GM10266 (cell line): ENCODE data around the gene UBL7.

Source experiments
- DNase-seq: peaks from one replicate; pipeline ENCODE4 v3.0.0; 2012; ENCODE audit errors: extremely low spot score
- TF ChIP-seq, protein P1 (sequence below): IDR thresholded peaks from 2 replicates; pipeline ENCODE4 v1.5.1; 2012; ENCODE audit warnings: mild to moderate bottlenecking, low read depth; ENCODE audit not compliant: control insufficient read depth, insufficient read depth; ENCODE audit errors: missing control alignments

Gene UBL7

DNA sequence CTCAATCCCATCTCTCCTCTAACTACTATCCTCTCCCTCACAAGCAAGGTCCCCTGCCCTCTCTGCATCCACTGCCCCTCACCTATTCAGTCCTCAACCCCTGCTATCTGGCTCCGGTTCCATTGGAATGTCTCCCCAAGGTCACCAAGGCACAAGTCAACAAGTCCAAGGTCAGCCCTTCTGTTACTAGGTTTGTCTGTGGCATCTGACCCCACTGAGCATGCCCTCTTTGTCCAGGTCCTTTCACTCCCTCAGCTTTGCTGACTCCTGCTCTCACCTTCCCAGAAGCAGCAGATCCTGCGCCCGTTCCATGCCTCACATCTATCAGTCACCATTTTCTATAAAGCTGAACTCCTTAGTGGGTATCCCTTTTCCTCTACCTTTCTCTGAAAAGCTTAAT lies 18.9 kb downstream of the UBL7 start:
- no peak for DNase-seq
- TF ChIP-seq, protein P1, sequence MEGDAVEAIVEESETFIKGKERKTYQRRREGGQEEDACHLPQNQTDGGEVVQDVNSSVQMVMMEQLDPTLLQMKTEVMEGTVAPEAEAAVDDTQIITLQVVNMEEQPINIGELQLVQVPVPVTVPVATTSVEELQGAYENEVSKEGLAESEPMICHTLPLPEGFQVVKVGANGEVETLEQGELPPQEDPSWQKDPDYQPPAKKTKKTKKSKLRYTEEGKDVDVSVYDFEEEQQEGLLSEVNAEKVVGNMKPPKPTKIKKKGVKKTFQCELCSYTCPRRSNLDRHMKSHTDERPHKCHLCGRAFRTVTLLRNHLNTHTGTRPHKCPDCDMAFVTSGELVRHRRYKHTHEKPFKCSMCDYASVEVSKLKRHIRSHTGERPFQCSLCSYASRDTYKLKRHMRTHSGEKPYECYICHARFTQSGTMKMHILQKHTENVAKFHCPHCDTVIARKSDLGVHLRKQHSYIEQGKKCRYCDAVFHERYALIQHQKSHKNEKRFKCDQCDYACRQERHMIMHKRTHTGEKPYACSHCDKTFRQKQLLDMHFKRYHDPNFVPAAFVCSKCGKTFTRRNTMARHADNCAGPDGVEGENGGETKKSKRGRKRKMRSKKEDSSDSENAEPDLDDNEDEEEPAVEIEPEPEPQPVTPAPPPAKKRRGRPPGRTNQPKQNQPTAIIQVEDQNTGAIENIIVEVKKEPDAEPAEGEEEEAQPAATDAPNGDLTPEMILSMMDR, result no peak

- TF ChIP-seq, protein P1, result no peak
- no peak for DNase-seq
Observed at GRCh38 chr15:74441248-74441941, 19.6 kb downstream of the UBL7 start.

DNA sequence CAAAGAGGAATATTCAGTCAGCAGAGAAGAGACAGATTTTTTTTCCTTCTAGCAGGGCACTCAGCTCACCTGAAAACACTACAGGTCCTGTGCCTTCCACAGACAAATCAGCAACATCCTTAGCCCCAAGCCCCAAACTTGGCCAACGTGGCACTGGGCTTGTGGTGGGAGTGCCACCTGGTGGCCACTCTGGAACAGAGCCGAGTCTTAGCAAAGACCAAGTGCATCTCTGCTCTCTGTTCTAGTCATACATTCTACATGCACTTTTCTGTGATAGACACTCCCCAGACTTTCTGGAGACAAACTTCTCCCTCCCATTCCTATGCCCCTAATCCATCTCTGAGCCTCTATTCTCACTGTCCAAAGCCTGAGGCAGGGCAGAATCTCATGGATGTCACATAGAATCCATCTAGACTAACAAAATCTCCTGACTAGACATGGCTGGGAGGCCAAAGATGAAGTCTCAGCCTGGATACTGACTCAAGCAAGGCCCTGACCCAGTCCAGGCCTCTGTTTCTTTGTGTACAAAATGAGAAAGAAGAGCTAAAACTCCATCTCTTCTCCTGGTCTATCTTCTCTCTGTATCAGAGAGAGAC lies 22.1 kb downstream of the UBL7 start:
- TF ChIP-seq, protein P1, result peak; percentile 93
- DNase-seq, result peak; percentile 84

DNA sequence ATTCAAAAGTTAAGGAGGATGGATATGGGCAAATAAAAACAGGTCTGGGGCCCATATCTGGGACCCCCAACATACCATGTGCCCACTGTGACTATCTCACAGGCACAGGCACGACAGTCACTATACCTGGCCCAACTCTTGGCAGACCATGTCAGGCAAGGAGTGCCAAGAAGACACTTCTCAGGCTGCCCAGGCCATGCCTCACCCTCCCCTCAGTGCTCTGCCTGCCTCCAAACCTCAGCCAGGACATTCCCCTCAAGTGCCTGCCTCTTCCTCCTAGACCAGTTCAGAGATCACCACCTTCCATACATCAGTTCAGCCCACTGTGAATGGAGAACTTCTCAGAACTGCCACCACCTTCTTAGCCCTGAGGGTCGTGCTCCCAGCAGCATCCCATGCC lies 22.8 kb downstream of the UBL7 start:
- TF ChIP-seq, protein P1, result no peak
- DNase-seq, result no peak

DNA sequence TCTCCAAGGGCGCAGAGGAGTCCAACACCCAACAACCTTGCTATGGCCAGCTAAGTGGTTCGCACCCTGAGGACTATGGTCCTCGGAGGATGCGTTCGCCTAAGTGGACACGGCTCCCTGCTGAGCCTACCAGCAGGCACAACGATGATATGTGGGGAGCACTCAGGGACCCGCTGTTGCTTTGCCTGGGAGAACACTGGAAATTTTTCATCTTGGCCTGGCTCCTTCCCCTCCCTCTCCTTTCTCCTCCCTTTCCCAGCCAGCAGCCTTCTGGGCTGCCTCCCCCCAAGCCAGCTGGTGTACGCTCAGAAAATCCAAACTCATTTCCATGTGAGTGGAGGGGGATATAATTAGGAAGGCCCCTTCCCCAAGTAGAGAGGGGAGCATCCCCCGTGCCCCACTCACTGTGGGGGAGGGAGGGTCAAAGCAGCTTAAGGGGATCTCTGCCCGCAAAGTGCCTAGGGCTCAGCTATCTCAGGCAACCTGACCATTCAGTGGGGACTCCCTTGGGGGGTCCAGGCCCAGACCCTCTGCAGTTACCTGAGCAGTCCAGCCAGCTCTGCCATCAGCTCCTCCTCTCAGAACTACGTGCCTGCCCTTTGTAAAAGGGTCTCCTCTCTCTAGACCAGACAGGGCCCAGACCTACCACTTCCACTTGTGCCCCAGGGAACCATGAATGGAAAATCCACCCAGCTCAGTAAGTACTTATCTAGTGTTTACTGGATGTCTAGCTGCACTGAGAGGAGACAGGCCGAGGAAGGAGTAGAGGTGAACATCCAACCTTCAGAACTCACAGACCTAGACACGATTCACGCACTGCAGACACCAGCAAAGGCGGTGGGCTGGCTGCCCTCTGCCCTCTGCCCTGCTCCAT lies 26.5 kb downstream of the UBL7 start:
- no peak for DNase-seq
- TF ChIP-seq, protein P1, result no peak

- peak; percentile 97 for DNase-seq
- TF ChIP-seq, protein P1, result no peak
Observed at GRCh38 chr15:74433592-74434262, 27.2 kb downstream of the UBL7 start, which contains the start of gene SEMA7A. TSS of gene SEMA7A (minus strand) at chr15:74433958. CDS start at chr15:74433918, 40 bp downstream.
